GM21423 (cell line): ENCODE data around the gene FILIP1L.
"Not testable (repeated sequence)": the region's sequence is repeated elsewhere in the genome, so short reads cannot be mapped to it uniquely, and the experiment has no call there.

Experiments
- ATAC-seq: cut with Tn5 transposase; IDR thresholded peaks from one replicate; pipeline ENCODE4 v1.9.1; 2021; ENCODE audit warnings: mild to moderate bottlenecking, moderate library complexity; ENCODE audit not compliant: unreplicated experiment

Gene FILIP1L

GRCh38 chr3:99852851-99853250, 261.4 kb downstream of the FILIP1L start:
- no peak for ATAC-seq

DNA sequence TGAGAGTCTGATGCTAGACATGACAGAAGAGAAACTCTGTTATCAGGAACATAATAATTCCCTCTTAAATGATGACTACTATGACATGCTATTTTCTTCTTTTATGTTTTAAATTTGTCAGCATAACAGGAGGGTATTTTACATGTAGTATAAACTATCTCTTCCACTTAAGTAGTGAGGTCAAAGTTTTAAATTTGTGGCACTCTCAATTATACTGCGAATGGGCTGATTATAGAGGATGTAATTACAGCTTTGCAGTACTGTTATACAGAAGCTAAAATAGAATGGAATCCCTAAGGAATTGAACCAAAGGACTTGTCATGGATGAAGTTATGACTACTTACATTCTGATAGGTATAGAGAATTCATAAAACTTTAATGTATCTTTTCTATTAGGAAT, 262.3 kb downstream of the FILIP1L start:
- no peak for ATAC-seq

DNA sequence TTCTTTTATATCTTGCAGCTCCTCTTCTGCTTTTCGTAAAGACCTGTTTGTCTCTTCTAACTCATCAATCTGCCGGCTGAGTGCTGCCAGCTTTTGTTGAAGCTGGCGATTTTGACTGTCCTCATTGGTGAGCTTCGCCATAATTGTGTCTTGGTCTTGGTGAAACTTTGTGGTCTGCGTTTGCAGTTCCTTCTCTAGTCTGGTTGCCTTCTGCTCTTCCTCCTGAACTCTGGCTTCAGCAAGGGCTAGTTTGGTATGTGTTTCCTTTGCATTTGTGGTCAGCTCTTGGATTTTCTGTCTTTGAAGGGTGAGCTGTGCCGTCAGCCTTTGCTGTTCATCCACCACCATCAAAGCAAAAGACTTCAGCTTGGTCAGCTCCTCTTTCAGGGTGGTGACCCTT, 263.7 kb downstream of the FILIP1L start:
- no peak for ATAC-seq

DNA sequence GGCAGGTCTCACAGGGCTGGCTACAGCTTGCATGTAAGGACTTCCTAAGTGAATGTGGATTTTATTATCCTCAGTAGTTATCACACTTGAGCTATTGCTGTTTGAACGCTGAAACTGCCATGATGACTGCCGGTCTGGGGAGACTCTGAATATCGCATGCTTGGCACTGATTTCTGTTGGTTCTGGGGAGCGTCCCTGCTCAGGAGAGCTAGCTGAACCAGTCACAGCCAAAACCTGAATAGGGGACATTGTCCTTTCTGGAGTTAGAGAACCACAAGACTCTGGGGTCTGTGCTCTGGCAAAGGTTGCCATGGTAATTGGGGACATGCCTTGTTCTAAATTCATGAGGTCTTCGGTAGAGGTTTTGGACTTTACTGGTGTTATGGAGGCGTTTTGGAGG, 265.9 kb downstream of the FILIP1L start:
- no peak for ATAC-seq

DNA sequence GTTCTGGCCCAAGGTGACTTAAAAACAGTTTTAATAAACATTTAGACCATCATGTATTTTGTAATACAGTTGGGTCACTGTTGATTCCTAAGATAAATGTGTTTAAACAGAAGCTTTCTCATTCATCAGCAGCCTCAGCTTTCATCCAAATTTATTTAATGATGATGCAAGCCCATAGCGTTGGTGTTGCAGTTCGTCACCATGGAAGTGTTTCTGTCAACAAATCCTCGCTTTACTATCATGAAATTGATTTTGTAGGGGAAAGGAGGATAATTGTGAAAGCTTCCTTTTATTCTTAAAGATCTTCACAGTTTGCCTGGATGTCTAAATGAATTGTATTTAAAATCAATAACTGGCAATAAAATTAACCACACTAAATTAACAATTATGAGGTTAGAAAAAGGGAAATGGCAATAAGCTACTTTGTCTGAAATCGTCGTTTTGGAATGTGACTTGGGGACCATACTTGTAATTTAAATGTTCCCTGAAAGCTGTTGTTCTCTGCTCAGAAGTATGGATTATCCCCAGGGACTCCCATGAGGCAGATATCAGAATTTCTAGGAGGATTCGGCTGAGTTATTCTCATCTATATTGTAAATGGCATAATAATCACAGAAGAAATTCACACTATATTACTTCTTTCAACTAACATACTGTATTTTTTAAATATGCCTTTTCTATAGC, 267.7 kb downstream of the FILIP1L start:
- ATAC-seq = no peak

DNA sequence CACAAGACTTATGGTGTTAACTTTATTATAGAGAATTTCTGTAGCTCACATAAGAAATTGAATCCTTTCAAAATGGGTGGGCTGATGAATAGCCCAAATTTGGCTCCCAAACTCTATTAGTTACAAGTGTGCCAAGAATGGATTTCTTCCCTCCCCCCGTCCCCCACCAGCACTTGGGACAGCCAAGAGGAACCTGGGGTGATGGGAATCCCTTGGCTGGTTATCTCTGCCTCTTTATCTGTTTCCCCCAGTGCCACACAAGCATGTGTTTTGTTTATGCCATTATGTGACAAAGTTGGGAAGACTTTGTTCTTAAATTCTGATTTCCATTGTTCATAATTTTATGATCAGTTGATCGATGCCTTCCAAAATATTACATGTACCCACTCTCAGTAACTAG, 268.3 kb downstream of the FILIP1L start:
- no peak for ATAC-seq

- ATAC-seq = no peak
Observed at GRCh38 chr3:99845331-99845730, 269.0 kb downstream of the FILIP1L start.

DNA sequence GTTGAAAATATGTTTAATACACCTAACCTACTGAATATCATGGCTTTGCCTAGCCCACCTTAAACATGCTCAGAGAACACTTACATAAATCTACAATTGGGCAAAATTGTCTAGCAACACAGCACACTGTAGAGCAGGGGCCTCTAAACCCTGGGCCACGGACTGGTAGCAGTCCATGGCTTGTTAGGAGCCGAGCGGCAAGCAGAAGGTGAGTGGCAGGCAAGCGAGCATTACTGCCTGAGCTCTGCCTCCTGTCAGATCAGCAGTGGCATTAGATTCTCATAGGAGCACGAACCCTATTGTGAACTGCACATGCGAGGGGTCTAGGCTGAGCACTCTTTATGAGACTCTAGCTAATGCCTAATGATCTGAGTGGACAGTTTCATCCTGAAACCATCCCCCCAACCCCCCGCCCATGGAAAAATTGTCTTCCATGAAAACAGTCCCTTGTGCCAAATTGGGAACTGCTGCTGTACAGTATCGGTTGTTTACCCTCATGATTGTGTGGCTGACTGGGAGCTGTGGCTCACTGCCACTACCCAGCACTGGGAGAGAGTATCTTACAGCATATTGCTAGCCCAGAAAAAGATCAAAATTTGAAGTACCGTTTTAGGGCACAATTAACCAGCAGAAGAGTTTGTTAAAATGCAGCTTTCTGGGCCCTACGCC, 270.6 kb downstream of the FILIP1L start:
- peak; percentile 8 for ATAC-seq

DNA sequence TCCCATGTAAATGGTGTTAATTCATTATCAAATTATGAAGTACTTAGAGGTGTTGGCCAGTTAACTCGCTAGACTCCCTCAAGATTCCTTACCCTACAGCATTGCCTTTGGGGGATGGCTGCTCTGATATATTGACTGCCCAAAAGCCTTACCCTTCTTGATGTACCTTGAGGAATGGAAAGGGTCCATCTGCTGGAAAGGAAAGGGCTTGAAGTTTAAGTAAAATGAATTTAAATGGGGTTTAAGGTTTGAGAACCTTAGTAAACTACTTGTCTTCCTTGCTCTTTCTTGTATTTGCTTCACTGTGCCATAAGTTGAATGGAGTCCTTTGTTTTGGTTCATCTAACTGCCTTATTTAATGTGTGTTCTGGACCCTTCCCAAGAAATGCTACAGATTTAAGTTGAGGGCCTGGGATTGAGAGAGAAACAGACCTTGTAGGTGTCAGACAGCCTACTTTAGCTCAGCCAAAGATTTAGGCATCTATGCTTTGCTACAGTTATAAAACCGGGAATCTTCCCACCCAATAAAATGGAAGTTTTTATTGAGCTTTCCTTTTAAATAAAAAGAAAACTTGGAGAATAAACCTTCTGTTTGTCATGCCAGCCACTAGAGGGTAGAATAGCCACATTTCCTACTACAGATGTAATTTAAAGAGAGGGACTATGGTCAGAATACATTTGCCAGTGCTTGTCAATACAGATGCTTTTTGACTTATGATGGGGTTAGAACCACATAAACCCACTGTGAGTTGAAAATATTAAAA, 271.3 kb downstream of the FILIP1L start:
- ATAC-seq = peak; percentile 64

DNA sequence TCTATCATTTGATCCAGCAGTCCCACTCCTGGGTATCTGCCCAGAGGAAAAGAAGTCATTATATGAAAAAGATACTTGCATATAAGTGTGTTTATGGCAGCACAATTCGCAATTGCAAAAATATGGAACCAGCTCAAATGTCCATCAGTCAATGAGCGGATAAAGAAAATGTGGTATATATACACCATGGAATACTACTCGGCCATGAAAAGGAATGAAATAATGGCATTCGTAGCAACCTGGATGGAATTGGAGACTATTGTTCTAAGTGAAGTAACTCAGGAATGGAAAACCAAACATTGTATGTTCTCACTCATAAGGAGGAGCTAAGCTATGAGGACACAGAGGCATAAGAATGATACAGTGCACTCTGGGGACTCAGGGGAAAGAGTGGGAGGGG, 272.4 kb downstream of the FILIP1L start:
- ATAC-seq = not testable (repeated sequence)

- no peak for ATAC-seq
Observed at GRCh38 chr3:99839613-99840012, 274.7 kb downstream of the FILIP1L start.

DNA sequence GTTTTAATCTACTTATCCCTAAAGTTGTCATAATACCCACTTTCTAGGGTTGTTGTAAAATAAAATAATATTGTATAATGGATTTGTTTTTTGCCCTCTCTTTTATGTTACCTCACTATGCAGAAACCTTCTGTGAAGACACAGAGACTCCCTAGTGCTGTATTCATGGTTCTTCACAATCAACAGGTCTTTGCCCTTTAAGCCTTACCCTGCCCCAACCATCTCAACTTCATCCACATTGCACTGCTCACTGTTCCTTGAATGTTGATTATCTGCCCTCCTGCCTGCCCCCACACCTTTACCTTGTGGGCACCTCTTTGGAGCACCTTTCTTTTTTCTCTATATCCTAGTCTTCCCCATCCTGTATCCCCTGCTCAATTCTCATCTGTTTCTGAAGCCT, 275.5 kb downstream of the FILIP1L start:
- ATAC-seq = no peak

DNA sequence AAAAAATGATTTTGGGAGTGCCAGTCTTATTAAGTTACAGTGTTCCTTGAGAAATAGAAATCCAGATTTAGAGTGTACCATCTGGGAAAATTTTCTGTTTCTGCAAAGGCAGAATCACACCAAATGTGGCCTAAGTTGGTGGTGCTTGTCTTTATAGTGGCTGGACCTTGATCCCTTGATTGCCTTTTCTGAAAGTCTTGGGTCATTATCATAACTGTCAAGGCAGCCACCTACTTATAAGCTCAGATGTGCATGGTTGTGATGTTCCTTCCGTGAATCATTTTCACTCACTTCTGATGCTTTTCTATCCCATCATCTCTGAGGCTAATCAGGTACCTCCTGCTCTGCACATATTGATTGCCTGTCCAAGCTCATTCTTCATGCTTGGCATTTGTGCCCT, 276.6 kb downstream of the FILIP1L start:
- no peak for ATAC-seq

DNA sequence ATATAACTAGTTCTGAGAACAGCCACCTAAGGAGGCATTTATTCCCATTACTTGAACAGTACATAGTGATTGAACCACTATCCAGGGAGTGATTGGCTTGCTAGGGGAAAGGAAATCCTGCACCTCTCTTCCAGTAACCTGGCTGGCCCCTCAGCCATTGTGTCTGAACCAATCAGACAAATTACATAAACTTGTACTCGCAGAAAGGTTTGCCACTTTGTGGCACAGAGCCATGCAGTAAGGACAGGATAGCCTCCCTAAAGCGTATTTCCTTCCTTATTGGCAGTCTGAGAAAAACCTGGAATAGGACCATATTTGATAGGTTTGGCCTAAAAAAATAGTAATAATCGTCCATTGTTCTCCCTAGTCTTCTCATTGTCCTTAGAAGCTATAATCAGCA, 277.6 kb downstream of the FILIP1L start:
- no peak for ATAC-seq

- ATAC-seq = no peak
Observed at GRCh38 chr3:99834211-99834957, 279.9 kb downstream of the FILIP1L start.

DNA sequence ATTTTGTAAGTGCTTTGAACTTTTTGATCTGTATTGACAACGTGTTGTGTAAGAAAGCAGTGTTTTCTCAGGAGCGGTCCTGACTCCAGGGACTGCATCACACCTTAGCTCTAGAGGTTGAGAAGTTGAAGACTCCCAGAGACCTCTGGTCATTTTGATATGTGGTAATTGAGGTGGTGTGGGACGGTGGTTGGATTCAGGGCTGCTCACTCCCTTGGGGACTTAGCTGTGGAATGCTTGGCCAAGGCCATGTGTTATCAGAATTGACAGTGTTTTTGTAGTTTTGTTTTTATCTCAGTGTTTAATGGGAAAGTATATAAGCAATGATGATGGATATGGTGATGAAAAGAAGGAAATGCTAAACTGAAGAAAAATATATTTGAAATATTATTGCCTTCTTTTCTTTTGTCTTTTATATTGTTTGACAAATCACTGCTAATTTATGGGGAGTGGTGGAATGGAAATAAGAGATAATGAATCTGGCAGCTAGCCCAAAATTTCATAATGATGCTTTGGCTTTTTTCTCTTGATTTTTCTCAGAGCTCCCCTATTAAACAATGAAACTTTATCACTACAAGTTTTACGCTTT, 280.6 kb downstream of the FILIP1L start:
- no peak for ATAC-seq

DNA sequence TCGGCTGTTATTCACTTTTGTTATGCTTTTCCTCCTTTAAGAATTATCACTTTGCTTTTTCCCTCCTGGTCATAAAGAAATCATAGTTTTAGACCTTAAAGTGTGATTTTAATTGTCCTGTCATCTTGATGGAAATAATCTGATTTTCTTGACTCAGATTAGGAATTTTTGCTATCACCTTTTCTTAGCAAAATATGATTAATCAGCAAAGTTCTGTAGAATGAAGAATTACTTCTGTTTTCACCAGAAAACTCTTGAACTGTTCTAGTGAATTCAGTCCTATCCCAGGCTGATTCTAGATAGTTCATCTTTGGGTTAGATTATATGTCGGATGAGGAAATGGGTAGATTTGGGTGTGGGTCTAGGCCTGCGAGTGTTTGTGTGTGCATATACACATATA, 284.5 kb downstream of the FILIP1L start:
- ATAC-seq = no peak

GRCh38 chr3:99825004-99825640, 289.2 kb downstream of the FILIP1L start:
- ATAC-seq = no peak

DNA sequence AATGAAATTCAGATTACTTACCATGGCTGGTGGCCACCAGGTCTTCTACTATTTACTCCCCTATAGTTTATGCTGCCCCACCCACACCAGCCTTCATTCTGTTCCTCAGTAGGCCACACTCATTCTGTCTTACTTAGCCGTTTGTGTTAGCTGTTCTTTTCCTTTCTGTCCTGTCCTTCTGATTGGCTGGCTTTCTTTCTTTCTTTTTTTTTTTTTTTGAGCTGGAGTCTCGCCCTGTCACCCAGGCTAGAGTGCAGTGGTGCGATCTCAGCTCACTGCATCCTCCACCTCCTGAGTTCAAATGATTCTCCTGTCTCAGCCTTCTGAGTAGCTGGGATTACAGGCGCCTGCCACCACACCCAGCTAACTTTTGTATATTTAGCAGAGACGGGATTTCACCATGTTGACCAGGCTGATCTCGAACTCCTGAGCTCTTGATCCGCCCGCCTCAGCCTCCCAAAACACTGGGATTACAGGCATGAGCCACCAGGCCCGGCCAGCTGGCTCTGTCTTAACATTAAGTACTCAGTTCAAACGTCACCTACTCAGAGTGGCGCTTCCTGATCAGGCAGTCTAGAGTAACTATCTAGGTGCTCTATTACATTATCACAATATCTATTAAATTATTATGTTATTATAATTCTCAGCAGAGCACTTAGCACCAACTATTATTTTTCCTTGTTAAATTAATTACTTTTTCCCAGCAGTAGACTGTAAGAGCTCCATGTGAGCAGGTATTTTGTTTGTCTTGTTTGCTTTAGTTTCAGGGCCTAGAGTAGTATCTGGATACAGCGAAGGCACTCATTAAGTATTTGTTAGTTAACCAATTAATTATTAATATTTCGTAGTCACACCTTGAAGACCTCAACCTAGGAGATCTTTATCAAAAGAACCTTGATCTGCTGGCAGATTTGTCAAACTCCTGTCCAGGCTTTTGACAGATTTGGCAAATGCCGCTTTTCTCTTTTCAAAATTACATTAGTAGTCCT, 290.3 kb downstream of the FILIP1L start:
- ATAC-seq = no peak
